Epithelial cell of alveolus of lung (primary cell): ENCODE data around the gene STX16. TPM values are rescaled to one million over a fixed set of nuclear protein-coding genes. Genes with fewer than 3 reads are reported as not detected.

Experiments used
- total RNA-seq: library from RNA; depleted of rRNA; stranded (reverse); fragments of >200 nt; gene quantifications from 2 replicates; pipeline ENCODE4 v1.2.1, GENCODE V29; 2015

STX16 gene, protein sequence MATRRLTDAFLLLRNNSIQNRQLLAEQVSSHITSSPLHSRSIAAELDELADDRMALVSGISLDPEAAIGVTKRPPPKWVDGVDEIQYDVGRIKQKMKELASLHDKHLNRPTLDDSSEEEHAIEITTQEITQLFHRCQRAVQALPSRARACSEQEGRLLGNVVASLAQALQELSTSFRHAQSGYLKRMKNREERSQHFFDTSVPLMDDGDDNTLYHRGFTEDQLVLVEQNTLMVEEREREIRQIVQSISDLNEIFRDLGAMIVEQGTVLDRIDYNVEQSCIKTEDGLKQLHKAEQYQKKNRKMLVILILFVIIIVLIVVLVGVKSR
- total RNA-seq = 15.6 and 57.4 TPM in 2 replicates

DNA sequence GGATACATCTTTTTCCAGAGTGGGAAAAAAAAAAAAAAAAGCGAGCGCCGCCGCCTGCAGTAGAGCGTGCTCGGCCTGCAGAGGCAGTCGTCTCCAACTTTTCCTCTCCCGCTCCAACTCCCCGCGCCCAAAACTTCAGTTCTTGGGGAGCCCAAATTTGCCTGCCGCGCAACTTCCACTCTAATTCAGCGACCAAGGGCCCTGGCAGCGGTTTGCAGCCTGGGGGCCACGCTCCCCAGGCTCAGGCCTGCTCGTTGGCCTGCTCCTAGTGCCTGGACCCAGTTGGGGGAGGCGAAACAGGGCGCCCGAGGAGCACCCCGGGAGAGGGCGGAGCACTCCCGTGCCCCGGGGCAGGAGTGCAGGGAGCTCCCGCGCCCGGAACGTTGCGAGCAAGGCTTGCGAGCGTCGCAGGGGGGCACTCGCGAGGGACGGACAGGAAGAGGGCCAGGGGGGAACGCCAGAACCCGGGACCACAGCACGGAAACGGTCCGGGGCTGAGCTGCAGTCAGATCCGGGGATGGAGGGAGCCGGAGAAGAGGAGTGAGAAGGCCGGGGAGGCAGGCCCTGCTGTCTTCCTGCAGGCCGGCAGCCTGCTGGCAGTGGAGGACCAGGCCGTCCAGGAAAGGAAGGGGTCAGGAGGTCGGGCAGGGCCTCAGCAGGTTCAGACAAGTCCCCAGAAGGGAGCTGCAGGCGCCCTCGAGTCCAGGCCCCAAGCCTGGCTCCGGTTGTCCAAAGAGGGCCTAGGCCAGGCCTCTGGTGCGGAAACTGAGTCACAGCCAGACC is at the start of gene STX16:
Gene STX16 (plus strand): TSS at position 508 of the 783 bp plus-strand sequence. CDS start 724 bp downstream, outside the sequence.

DNA sequence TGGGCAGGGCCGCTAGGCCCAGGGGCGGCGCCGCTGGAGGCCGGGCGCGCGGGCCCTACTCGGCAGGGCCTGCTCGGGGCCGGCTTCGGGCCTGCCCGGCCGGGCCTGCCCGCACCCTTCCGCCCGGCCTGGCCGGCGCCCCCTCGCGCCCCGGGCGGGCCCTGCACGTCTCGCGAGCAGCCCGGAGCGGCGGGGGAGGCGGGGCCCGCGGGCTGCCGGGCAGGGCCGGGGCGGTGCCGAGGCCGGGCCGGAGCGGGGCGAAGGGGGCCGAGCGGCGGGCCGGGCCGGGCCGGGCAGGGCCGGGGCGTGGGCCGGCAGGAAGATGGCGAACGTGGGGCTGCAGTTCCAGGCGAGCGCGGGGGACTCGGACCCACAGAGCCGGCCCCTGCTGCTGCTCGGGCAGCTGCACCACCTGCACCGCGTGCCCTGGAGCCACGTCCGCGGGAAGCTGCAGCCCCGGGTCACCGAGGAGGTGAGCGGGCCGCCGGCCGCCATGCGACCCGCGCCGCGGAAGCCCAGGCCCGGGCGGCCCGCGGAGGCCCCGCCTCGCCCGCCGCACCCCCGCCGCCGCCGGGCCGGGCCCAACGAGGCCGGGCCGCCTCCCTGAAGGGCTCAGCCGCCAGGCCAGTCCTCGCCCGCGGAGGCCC is 41.6 kb downstream of the STX16 start, which contains the start of gene NPEPL1:
Gene NPEPL1 (plus strand): TSS at position 222 of the 647 bp plus-strand sequence. CDS start 101 bp downstream, at position 323.

Other genes with a start within 250 kb of the STX16 start
- gene APCDD1L, start 135.9 kb upstream of the STX16 start, total RNA-seq = 6.3 and 12.2 TPM in 2 replicates
- gene NPEPL1, start 41.5 kb downstream of the STX16 start, total RNA-seq = 13.3 and 14.2 TPM in 2 replicates
- 0.39 and 0.72 TPM in 2 replicates for gene GNAS-AS1, start 199.6 kb downstream of the STX16 start, total RNA-seq
- gene GNAS, start 201.4 kb downstream of the STX16 start, total RNA-seq = 662 and 697 TPM in 2 replicates